ENCODE data around the gene GJD4.

GRCh38 chr10:35632027-35632426 lies 26.9 kb downstream of the GJD4 start:
- TF ChIP-seq CTCF (conservative IDR thresholded peaks at IDR 0.05 in 1 of 2, IDR thresholded peaks at IDR 0.05 in 1 of 2; ENCODE audit: extremely low read depth in 1 of 2, insufficient read depth in 1 of 2, low read depth in 1 of 2, low read length in 2 of 2), result peak; percentile 21 to 43
- TF ChIP-seq EZH2 (IDR thresholded peaks at IDR 0.05; ENCODE audit: borderline replicate concordance, low read length), result no peak

Measured in mammary epithelial cell (primary cell).